ENCODE results near the gene HPDL.
"Not testable (repeated sequence)": the region's sequence is repeated elsewhere in the genome, so short reads cannot be mapped to it uniquely, and the experiment has no call there.

Gene HPDL

DNA sequence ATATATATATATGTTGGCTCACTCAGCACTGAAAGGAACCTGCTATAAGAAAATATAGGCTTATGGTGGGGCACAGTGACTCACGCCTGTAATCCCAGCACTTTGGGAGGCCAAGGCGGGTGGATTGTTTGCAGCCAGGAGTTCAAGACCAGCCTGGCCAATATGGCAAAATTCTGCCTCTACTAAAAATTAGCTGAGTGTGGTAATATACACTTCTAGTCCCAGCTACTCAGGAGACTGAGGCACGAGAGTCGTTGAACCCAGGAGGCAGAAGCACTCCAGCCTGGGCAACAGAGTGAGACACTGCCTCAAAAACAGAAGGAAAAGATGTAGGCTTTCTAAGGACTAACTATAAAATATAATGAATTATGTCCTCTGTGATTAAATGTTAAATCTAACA, 28.1 kb downstream of the HPDL start:
- no peak for DNase-seq

DNA sequence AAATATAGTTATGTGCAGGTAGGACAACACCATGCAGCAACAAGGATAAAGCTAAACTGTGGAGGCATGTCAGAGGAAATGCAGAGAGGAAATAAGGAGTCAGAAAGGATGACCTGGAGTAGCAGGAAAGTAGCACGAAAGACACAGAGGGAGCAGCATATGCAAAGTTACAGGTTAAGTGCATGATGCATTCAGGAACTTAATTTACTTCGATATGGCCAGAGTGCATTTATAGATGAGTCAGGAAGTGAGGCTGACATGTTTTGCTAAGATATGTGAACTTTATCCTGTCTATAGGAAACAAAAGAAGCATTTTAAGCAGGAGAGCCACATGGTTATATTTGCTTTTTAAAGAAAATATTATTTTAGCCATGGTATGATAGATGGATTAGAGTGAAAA, 29.0 kb downstream of the HPDL start:
- DNase-seq: no peak

DNA sequence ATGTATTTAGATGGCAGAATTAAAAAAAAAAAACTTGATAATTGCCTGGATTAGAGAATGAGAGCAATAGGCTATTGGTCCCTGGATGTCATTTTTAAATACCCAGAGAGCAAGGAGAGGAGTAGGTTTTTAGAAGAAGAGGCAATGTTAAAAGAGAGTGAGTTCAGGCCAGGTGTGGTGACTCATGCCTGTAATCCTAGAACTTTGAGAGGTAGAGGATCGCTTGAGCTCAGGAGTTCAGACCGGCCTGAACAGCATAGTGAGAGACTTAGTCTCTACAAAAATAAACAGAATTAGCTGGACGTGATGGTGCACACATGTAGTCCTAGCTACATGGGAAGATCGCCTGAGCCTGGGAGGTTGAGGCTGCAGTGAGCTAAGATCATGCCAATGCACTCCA, 29.5 kb downstream of the HPDL start:
- DNase-seq: no peak

DNA sequence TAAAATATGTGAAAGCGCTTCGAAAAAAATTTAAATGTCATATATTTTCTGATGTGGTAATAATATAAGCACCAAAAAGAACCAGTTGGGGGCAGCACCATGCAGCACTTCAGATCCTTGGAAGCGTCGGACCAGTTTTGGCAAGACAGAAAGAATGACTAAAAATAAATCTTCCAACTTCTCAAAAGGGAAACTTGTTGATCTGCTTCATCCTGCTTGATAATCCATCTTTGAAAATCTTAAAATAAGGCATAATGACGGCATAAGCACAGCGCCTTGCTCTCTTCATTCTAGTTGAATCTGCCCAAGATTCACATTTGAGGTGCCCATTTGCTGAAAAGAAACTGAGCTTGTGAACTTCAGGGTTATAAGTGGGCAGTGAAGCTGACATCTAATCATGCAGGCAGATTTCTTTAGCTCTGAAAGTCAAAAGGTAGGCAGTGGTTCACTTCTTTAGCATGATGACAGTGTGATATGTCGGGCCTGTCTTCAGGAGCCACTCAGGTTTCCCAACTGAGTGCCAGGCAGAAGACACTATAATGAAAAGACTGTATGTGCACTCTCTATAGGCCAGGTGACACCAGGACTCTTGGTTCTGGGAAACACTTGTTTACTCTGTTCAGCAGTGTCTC, 33.3 kb downstream of the HPDL start:
- no peak for DNase-seq

GRCh38 chr1:45360981-45361380, 34.3 kb downstream of the HPDL start:
- DNase-seq: not testable (repeated sequence)

GRCh38 chr1:45364294-45364693, 37.6 kb downstream of the HPDL start:
- DNase-seq: no peak

DNA sequence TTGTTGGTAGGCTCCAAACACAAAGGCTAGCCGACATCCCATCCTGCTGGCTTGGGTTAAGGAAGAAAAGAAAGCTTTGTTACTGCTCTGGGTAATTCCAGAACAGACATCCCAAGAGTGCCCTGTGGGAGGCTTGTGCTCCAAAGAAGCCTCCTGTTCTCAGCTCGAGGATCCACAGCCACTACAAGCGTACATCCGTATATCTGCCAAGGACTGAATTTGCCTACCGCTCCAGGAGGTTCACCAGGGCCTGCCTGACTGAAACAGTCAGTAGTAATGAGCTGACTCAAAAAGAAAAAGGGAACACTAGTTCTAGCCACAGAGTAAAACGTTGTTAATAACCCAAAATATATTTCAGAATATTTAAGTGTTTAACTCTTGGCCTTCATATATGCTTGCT, 38.4 kb downstream of the HPDL start:
- DNase-seq: no peak

DNA sequence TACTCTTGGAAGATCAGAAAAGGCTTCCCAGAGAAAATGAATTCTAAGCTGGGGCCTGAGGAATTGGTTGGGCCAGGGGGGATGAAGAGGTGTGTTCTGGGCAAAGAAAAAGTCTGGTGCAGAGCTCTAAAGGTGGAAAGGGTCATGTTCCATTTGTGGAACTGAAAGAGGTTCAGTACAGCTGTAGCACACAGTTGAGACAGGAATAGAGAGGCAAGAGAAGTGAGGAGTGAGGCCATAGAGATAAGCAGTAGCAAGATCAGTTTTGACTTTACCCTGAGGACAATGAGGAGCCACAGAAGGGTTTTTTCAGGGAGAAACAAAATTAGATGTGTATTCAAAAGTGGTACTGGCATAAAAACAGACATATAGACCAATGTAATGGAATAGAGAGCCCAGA, 43.9 kb downstream of the HPDL start:
- no peak for DNase-seq

GRCh38 chr1:45373573-45373972, 46.9 kb downstream of the HPDL start:
- DNase-seq: no peak

DNA sequence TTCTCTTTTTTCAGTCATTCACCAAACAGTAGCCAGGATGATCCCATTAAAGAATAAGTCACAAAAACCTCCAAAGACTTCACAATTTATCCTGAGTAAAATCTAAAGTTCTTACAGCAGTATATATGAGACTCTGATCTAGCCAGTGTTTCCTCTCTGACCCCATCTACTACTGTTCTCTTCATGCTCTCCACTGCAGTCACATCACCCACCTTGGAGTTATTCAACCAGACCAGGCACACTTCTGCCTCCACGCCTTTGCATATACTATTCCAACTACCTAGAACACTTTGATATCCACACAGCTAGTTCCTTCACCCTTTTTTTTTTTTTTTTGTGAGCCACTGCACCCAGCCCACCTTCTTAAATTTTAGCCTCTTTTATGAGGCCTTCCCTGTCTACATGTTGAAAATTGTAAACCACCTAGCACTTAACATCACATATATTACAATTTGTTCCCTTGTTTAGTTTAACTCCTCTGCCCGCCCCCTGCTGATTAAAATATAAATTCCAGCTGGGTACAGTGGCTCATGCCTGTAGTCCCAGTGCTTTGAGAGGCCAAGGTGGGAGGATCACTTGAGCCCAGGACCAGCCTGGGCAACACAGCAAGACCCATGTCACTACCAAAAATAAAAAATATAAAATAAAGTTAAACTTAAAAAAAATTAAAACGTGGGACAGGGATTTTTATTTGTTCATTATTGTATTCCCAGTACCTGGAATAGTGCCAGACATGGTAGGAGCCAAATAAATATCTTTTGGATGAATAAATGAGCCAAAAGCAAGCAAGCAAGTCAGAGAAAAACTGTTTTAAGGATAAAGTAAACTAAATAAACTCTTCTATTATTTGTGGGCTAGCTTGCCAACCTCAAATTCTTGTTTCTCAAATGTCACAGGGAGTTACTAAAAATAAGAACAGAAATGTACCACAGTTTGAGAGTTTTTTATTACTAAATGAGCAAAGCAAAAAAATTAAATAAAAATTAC, 48.7 kb downstream of the HPDL start:
- no peak for DNase-seq

DNA sequence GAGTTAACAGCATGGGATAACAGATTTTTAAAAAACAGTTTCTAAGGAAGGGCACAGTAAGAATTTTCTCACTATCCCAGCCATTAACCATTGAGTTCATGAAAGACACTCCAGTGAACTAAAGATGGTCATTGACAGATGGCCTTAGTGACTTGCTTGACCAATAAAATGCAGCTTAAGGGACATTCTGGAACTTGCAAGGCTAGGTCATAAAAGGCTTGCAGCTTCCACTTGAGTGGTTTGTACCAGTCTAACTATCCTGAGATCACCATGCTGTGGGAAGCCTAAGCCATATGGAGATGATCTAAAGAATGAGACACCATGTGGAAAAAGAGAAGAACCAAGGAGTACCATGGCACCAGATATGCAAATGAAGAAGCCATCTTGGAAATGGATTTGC, 51.5 kb downstream of the HPDL start:
- DNase-seq: no peak
